ENCODE results near the gene SDF4.

SDF4 gene

GRCh38 chr1:1231400-1232207, at the start of gene SDF4:
SDF4 (minus strand) TSS chr1:1232001; CDS start chr1:1228772, 3,229 bp downstream.
- no peak for TF ChIP-seq CTCF (IDR thresholded peaks at IDR 0.05; ENCODE audit: control insufficient read depth, insufficient read depth, low read depth, low read length, missing control alignments)
- peak within 1 kb of the TSS; percentile 93 for H3K4me3 ChIP-seq (ENCODE audit: control insufficient read depth, low read depth, low read length)
- peak; percentile 76 for DNase-seq (ENCODE audit: low read depth)

GRCh38 chr1:1280782-1281481, 49.1 kb upstream of the SDF4 start:
- no peak for DNase-seq (ENCODE audit: low read depth)
- no peak overlapping the region for H3K4me3 ChIP-seq (ENCODE audit: control insufficient read depth, low read depth, low read length)

GRCh38 chr1:1279028-1279427, 47.2 kb upstream of the SDF4 start:
- H3K4me3 ChIP-seq (ENCODE audit: control insufficient read depth, low read depth, low read length): no peak overlapping the region
- no peak for DNase-seq (ENCODE audit: low read depth)
- no peak for TF ChIP-seq CTCF (IDR thresholded peaks at IDR 0.05; ENCODE audit: control insufficient read depth, insufficient read depth, low read depth, low read length, missing control alignments)

More at GRCh38 chr1:1280782-1281481, 49.1 kb upstream of the SDF4 start:
- no peak for TF ChIP-seq CTCF (IDR thresholded peaks at IDR 0.05; ENCODE audit: control insufficient read depth, insufficient read depth, low read depth, low read length, missing control alignments)

- DNase-seq (ENCODE audit: low read depth): no peak
- H3K4me3 ChIP-seq (ENCODE audit: control insufficient read depth, low read depth, low read length): no peak overlapping the region
These were observed 46.8 kb upstream of the SDF4 start for GRCh38 chr1:1278620-1279019.

GRCh38 chr1:1275836-1276235, 44.0 kb upstream of the SDF4 start:
- H3K4me3 ChIP-seq (ENCODE audit: control insufficient read depth, low read depth, low read length): no peak overlapping the region
- no peak for TF ChIP-seq CTCF (IDR thresholded peaks at IDR 0.05; ENCODE audit: control insufficient read depth, insufficient read depth, low read depth, low read length, missing control alignments)
- DNase-seq (ENCODE audit: low read depth): no peak

More at GRCh38 chr1:1278620-1279019, 46.8 kb upstream of the SDF4 start:
- no peak for TF ChIP-seq CTCF (IDR thresholded peaks at IDR 0.05; ENCODE audit: control insufficient read depth, insufficient read depth, low read depth, low read length, missing control alignments)

- DNase-seq (ENCODE audit: low read depth): no peak
- no peak for TF ChIP-seq CTCF (IDR thresholded peaks at IDR 0.05; ENCODE audit: control insufficient read depth, insufficient read depth, low read depth, low read length, missing control alignments)
- peak overlapping the region; percentile 54; the same call in 1 of the 2 replicates for H3K4me3 ChIP-seq (ENCODE audit: control insufficient read depth, low read depth, low read length)
These were observed 43.2 kb upstream of the SDF4 start for GRCh38 chr1:1274931-1275431.
